GM19023 (cell line): ENCODE measurements around the gene TRIM31.

Source experiments
- ATAC-seq: cut with Tn5 transposase; IDR thresholded peaks from one replicate; pipeline ENCODE4 v1.9.1; 2021; ENCODE audit warnings: mild to moderate bottlenecking, moderate library complexity; ENCODE audit not compliant: unreplicated experiment

TRIM31 gene

GRCh38 chr6:30087876-30088275 is 25.0 kb downstream of the TRIM31 start:
- no peak for ATAC-seq

GRCh38 chr6:30077218-30077617 is 35.7 kb downstream of the TRIM31 start:
- ATAC-seq, result no peak

GRCh38 chr6:30075790-30076732 is 36.8 kb downstream of the TRIM31 start:
- ATAC-seq, result no peak

- no peak for ATAC-seq
Measured at GRCh38 chr6:30075094-30075789, 37.6 kb downstream of the TRIM31 start, which contains the start of gene RNF39. Gene RNF39, minus strand, starts transcription at chr6:30075769. Its CDS starts 184 bp downstream, at chr6:30075585.

GRCh38 chr6:30074331-30075093 is 38.4 kb downstream of the TRIM31 start:
- no peak for ATAC-seq

- ATAC-seq, result no peak
Measured at GRCh38 chr6:30073489-30074235, 39.2 kb downstream of the TRIM31 start.

- no peak for ATAC-seq
Measured at GRCh38 chr6:30071858-30072257, 41.0 kb downstream of the TRIM31 start.

- no peak for ATAC-seq
Measured at GRCh38 chr6:30071081-30071818, 41.6 kb downstream of the TRIM31 start.

- no peak for ATAC-seq
Measured at GRCh38 chr6:30067460-30068139, 45.3 kb downstream of the TRIM31 start.

- ATAC-seq, result peak; percentile 97
Measured at GRCh38 chr6:30066577-30067459, 46.1 kb downstream of the TRIM31 start, which contains the start of gene PPP1R11. Gene PPP1R11, plus strand, starts transcription at chr6:30067198. Its CDS starts 213 bp downstream, at chr6:30067411.

- no peak for ATAC-seq
Measured at GRCh38 chr6:30066082-30066481, 46.8 kb downstream of the TRIM31 start.

- ATAC-seq, result no peak
Measured at GRCh38 chr6:30063315-30063714, 49.6 kb downstream of the TRIM31 start.

- no peak for ATAC-seq
Measured at GRCh38 chr6:30062471-30063178, 50.3 kb downstream of the TRIM31 start.

GRCh38 chr6:30061858-30062458 is 50.9 kb downstream of the TRIM31 start:
- peak; percentile 21 for ATAC-seq

GRCh38 chr6:30061092-30061857 is 51.6 kb downstream of the TRIM31 start, which contains the start of gene POLR1H:
Gene POLR1H, plus strand, starts transcription at chr6:30061265. Its CDS starts 260 bp downstream, at chr6:30061525.
- ATAC-seq, result peak; percentile 91

GRCh38 chr6:30060606-30061091 is 52.2 kb downstream of the TRIM31 start:
- peak; percentile 22 for ATAC-seq
